ENCODE results near the gene WWOX. TPM values are rescaled to one million over a fixed set of nuclear protein-coding genes. Genes with fewer than 3 reads are reported as not detected.

The WWOX gene
- total and polyA plus RNA-seq, 4 donors: 5.4 to 61.5 (median 18.4) TPM

DNA sequence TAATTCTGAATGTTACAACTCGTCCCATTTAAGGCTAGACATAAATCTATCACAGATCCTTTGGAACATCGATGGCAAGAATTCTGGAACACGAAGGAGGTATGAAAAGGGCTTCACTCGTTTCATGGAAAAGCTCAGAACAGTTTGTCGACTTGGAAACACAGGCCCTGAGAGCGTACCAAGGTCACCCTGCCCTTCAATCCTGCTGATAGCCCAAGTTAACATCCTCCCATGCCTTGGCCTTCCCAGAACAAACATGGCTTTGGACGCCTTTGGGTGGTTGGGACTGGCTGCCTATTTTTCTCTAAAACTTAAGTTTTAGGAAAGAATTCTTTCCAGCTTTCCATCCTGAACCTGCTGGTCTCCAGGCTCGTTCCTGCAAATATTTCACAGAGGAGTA lies 1105.0 kb downstream of the WWOX start:
- Histone ChIP-seq H3K27me3 (ENCODE audit: control insufficient read depth in 3 of 3, insufficient read depth in 3 of 3, low read length in 2 of 3) (no peaks in the 10 kb centered on the region), H3K9ac (ENCODE audit: insufficient read depth in 1 of 2, low read length in 2 of 2) (no peak overlapping the region), H3K9me3 (ENCODE audit: control insufficient read depth in 4 of 4, insufficient read depth in 3 of 4, low read length in 3 of 4) (no peaks in the 10 kb centered on the region), H3K36me3 (ENCODE audit: control insufficient read depth in 4 of 4, insufficient read depth in 4 of 4, low read length in 4 of 4) (no peaks in the 10 kb centered on the region), H3K27ac (ENCODE audit: low read depth in 1 of 2, low read length in 1 of 2) (no peak overlapping the region), H3K4me1 (ENCODE audit: control insufficient read depth in 5 of 5, insufficient read depth in 5 of 5, low read length in 5 of 5) (no peaks in the 10 kb centered on the region), H3K4me3 (no peak overlapping the region)
- TF ChIP-seq, protein P1, sequence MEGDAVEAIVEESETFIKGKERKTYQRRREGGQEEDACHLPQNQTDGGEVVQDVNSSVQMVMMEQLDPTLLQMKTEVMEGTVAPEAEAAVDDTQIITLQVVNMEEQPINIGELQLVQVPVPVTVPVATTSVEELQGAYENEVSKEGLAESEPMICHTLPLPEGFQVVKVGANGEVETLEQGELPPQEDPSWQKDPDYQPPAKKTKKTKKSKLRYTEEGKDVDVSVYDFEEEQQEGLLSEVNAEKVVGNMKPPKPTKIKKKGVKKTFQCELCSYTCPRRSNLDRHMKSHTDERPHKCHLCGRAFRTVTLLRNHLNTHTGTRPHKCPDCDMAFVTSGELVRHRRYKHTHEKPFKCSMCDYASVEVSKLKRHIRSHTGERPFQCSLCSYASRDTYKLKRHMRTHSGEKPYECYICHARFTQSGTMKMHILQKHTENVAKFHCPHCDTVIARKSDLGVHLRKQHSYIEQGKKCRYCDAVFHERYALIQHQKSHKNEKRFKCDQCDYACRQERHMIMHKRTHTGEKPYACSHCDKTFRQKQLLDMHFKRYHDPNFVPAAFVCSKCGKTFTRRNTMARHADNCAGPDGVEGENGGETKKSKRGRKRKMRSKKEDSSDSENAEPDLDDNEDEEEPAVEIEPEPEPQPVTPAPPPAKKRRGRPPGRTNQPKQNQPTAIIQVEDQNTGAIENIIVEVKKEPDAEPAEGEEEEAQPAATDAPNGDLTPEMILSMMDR (IDR thresholded peaks at IDR 0.05; ENCODE audit: control extremely low read depth, extremely low read depth): no peak
- no peak for ATAC-seq (ENCODE audit: insufficient read depth, low FRiP score)
- WGBS, 2 donors: 80 to 94% methylated on average over 8 of the region's 8 CpGs
- no peak for DNase-seq

DNA sequence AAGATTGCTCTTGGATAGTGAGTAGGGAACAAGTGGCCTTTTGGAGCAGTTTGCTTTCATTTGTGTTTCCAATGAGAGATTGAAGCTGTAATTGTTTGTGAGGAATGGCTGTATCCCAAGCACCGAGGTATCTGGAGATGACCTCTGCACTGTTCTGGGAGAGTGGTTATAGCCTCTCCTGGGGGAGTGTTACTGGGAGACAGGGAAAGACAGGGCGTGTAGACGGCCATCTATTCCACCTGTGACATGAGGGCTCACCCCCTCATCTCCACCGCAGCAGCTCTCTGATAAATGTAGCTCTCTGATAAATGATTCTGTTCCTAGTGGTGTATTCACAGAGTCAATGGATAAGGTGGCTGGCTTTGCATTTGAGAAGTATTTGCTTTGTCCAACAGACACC lies 1107.4 kb downstream of the WWOX start:
- Histone ChIP-seq H3K9me3 (ENCODE audit: control insufficient read depth in 4 of 4, insufficient read depth in 3 of 4, low read length in 3 of 4) (no peaks in the 10 kb centered on the region), H3K4me3 (no peak overlapping the region), H3K27ac (ENCODE audit: low read depth in 1 of 2, low read length in 1 of 2) (no peak overlapping the region), H3K4me1 (ENCODE audit: control insufficient read depth in 5 of 5, insufficient read depth in 5 of 5, low read length in 5 of 5) (no peaks in the 10 kb centered on the region), H3K36me3 (ENCODE audit: control insufficient read depth in 4 of 4, insufficient read depth in 4 of 4, low read length in 4 of 4) (no peaks in the 10 kb centered on the region), H3K27me3 (ENCODE audit: control insufficient read depth in 3 of 3, insufficient read depth in 3 of 3, low read length in 2 of 3) (no peaks in the 10 kb centered on the region), H3K9ac (ENCODE audit: insufficient read depth in 1 of 2, low read length in 2 of 2) (no peak overlapping the region)
- no peak for DNase-seq
- TF ChIP-seq, protein P1 (IDR thresholded peaks at IDR 0.05; ENCODE audit: control extremely low read depth, extremely low read depth): no peak
- no peak for ATAC-seq (ENCODE audit: insufficient read depth, low FRiP score)
- WGBS, 2 donors: 87 to 91% methylated on average over 4 of the region's 4 CpGs

DNA sequence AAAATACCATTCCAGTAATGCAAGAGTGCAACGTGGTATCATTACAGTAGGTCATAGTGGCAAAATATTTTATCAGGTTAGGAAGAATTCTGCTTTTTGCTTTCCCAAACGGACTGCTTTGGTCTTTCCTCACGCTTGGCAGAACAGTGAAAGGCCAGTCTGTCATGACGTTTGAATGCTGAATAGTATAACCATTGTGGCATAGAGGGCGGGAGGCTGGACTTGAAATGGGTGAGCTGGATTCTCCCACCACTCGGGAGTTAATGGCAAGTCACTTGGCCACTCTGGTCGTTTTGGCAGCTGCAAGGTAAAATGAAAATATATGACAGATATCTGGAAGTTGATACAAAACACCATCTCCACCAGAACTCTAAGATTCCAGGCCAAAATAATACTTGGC lies 1109.9 kb downstream of the WWOX start:
- Histone ChIP-seq H3K27me3 (ENCODE audit: control insufficient read depth in 3 of 3, insufficient read depth in 3 of 3, low read length in 2 of 3) (no peaks in the 10 kb centered on the region), H3K36me3 (ENCODE audit: control insufficient read depth in 4 of 4, insufficient read depth in 4 of 4, low read length in 4 of 4) (no peaks in the 10 kb centered on the region), H3K4me3 (no peak overlapping the region), H3K27ac (ENCODE audit: low read depth in 1 of 2, low read length in 1 of 2) (no peak overlapping the region), H3K9ac (ENCODE audit: insufficient read depth in 1 of 2, low read length in 2 of 2) (no peak overlapping the region), H3K4me1 (ENCODE audit: control insufficient read depth in 5 of 5, insufficient read depth in 5 of 5, low read length in 5 of 5) (no peaks in the 10 kb centered on the region), H3K9me3 (ENCODE audit: control insufficient read depth in 4 of 4, insufficient read depth in 3 of 4, low read length in 3 of 4) (no peaks in the 10 kb centered on the region)
- no peak for ATAC-seq (ENCODE audit: insufficient read depth, low FRiP score)
- TF ChIP-seq, protein P1 (IDR thresholded peaks at IDR 0.05; ENCODE audit: control extremely low read depth, extremely low read depth): no peak
- DNase-seq: no peak
- 79 to 83% methylated on average over 7 of the region's 7 CpGs for WGBS, 2 donors

DNA sequence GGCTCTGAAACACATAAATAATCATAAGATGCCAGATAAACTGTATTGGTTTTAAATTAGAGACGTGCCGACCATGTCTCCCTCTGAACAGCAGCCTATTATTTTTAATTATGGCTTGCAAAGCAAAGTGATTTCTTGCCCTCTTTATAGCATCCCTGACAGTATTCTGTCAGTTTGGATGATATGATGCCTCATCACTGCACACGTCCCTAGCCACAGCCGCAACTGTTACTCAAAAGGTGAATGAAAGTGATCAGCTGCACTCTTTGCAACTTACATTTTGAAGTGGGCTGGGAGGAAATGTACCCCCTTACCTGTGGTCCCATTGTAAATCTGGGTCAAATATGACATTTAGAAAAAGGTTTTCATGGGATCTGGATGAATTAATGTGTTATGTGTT lies 1111.2 kb downstream of the WWOX start:
- Histone ChIP-seq H3K27ac (ENCODE audit: low read depth in 1 of 2, low read length in 1 of 2) (no peak overlapping the region), H3K9me3 (ENCODE audit: control insufficient read depth in 4 of 4, insufficient read depth in 3 of 4, low read length in 3 of 4) (no peaks in the 10 kb centered on the region), H3K4me3 (no peak overlapping the region), H3K4me1 (ENCODE audit: control insufficient read depth in 5 of 5, insufficient read depth in 5 of 5, low read length in 5 of 5) (no peaks in the 10 kb centered on the region), H3K9ac (ENCODE audit: insufficient read depth in 1 of 2, low read length in 2 of 2) (no peak overlapping the region), H3K27me3 (ENCODE audit: control insufficient read depth in 3 of 3, insufficient read depth in 3 of 3, low read length in 2 of 3) (no peaks in the 10 kb centered on the region), H3K36me3 (ENCODE audit: control insufficient read depth in 4 of 4, insufficient read depth in 4 of 4, low read length in 4 of 4) (no peaks in the 10 kb centered on the region)
- TF ChIP-seq, protein P1 (IDR thresholded peaks at IDR 0.05; ENCODE audit: control extremely low read depth, extremely low read depth): no peak
- WGBS, 2 donors: 65 to 84% methylated on average over 4 of the region's 4 CpGs
- no peak for DNase-seq
- no peak for ATAC-seq (ENCODE audit: insufficient read depth, low FRiP score)
